SKM-1 (cell line): ENCODE data around the gene HMCN1.

Experiments used
- DNase-seq: peaks from one replicate; lab custom pipeline; 2025; ENCODE audit not compliant: unreplicated experiment; lab: John Stamatoyannopoulos, UW

HMCN1 gene

GRCh38 chr1:185895208-185895900 lies 161.2 kb downstream of the HMCN1 start:
- DNase-seq: no peak

- DNase-seq: no peak
Observed at GRCh38 chr1:185896863-185897262, 162.7 kb downstream of the HMCN1 start.

GRCh38 chr1:185906186-185906585 lies 172.0 kb downstream of the HMCN1 start:
- DNase-seq: no peak

GRCh38 chr1:185907246-185907645 lies 173.1 kb downstream of the HMCN1 start:
- no peak for DNase-seq

GRCh38 chr1:185911978-185912377 lies 177.8 kb downstream of the HMCN1 start:
- no peak for DNase-seq

- DNase-seq: no peak
Observed at GRCh38 chr1:185912504-185912903, 178.3 kb downstream of the HMCN1 start.

GRCh38 chr1:185914089-185914488 lies 179.9 kb downstream of the HMCN1 start:
- DNase-seq: no peak

GRCh38 chr1:185916861-185917260 lies 182.7 kb downstream of the HMCN1 start:
- DNase-seq: no peak

- DNase-seq: no peak
Observed at GRCh38 chr1:185917646-185918045, 183.5 kb downstream of the HMCN1 start.

- no peak for DNase-seq
Observed at GRCh38 chr1:185920602-185921001, 186.4 kb downstream of the HMCN1 start.

- no peak for DNase-seq
Observed at GRCh38 chr1:185921636-185922035, 187.4 kb downstream of the HMCN1 start.

GRCh38 chr1:185926588-185926987 lies 192.4 kb downstream of the HMCN1 start:
- no peak for DNase-seq

- DNase-seq: no peak
Observed at GRCh38 chr1:185929776-185930175, 195.6 kb downstream of the HMCN1 start.

GRCh38 chr1:185931438-185931837 lies 197.2 kb downstream of the HMCN1 start:
- no peak for DNase-seq

- DNase-seq: no peak
Observed at GRCh38 chr1:185933580-185933979, 199.4 kb downstream of the HMCN1 start.

GRCh38 chr1:185934476-185935189 lies 200.4 kb downstream of the HMCN1 start:
- DNase-seq: no peak

GRCh38 chr1:185935360-185935759 lies 201.2 kb downstream of the HMCN1 start:
- DNase-seq: no peak

GRCh38 chr1:185936641-185937040 lies 202.4 kb downstream of the HMCN1 start:
- no peak for DNase-seq

GRCh38 chr1:185938396-185938795 lies 204.2 kb downstream of the HMCN1 start:
- DNase-seq: no peak

GRCh38 chr1:185939142-185939541 lies 205.0 kb downstream of the HMCN1 start:
- DNase-seq: no peak

GRCh38 chr1:185942961-185943360 lies 208.8 kb downstream of the HMCN1 start:
- no peak for DNase-seq

GRCh38 chr1:185956881-185957280 lies 222.7 kb downstream of the HMCN1 start:
- DNase-seq: no peak
